ENCODE data around the gene TMEM185B.
"Not testable (repeated sequence)": the region's sequence is repeated elsewhere in the genome, so short reads cannot be mapped to it uniquely, and the experiment has no call there.

TMEM185B gene

DNA sequence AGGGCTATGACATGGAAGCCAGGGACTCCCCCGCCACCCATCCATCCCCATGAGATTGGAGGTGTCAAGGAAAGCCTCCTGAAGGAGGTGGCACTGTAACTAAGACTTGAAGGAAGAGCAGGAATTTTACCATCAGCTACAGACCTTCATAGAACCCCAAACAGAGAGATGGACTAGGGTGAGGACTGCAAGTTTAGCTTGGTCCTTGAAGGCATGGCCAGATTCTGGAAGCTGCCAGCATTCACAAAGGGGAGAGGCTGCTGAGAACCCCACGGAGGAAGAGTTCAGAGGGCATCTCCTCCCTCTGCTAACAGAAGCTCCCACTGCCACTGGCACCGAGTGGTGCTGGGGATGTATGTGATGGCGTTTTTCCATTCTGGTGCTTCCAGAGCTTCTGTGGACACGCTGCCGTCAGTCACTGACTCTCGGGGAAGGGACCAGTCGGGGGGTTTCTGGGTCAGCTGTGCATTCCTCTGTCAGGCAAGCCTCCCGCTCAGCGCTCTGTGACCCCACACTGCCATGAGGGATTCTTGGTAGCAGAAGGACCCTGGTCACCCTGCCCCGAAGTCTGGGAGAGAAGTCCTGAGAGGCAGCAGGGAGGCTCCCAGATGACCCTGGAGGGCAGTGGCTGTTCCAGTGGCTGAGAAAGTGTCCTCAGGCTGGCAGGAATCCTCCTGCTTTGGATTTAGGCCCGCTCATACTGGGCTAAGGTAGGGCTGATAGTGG is 18.1 kb downstream of the TMEM185B start:
- DNase-seq: no peak

DNA sequence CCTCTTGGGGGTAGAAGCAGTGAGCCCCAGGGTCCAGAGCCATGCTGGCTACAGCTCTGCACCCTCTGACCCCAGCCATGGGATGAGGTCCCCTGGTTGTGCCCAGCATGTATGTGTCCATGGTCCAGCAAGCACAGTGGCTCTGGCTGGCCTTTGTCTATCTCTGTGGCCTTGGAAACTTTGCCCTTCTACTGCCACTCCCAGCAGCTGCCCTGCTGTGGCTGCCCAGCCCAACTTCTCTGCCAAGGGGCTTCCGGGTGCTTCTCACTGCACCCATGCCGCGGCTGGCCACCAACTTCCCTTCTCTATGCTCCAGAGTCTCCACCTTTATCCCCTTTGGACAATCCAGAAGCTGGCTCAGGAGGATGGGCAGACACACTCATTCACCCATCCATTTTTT is 18.8 kb downstream of the TMEM185B start:
- no peak for DNase-seq

- no peak for DNase-seq
These were observed 19.2 kb downstream of the TMEM185B start for GRCh38 chr2:120204022-120204405.

DNA sequence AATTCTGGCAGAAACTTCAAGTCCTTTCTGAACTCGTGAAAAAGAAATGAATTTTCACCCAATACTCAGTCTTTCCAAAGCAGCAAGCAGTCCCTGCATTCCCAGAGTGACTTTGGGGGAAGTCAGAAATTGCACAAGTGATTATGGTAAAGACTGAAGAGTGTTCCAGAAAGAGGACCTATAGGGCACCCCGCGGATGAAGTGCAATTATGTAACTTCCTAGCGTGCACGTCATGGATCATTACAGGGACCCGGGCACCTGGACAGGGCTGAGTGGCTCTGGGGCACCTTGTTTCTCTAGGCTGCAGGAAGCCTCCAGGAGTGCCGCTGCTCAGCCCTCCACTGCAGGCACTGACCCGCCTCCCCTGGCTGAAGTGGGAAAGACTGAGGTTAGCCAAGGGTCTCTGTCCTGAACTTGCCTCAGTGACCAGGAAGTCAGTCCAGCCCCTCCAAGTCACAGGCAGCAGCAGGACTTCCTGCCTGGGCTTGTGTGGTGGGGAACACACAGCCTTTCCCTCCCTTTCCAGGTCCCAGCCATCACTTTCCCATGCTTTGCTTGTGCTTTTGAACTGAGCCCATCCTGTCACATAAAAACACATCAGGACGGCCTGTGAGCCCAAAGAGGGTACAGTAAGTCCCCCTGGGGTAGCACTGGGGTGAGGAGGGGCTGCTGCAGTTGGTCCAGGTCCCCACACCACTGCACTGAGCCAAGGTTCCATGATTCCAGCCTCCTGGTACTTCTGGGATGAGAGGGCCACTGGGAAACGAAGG is 19.8 kb downstream of the TMEM185B start:
- DNase-seq: no peak

GRCh38 chr2:120199817-120200459 is 23.3 kb downstream of the TMEM185B start:
- DNase-seq: not testable (repeated sequence)

- no peak for DNase-seq
These were observed 27.6 kb downstream of the TMEM185B start for GRCh38 chr2:120195553-120195952.

- DNase-seq: no peak
These were observed 30.9 kb downstream of the TMEM185B start for GRCh38 chr2:120192280-120192679.

- DNase-seq: no peak
These were observed 34.0 kb downstream of the TMEM185B start for GRCh38 chr2:120189189-120189588.

DNA sequence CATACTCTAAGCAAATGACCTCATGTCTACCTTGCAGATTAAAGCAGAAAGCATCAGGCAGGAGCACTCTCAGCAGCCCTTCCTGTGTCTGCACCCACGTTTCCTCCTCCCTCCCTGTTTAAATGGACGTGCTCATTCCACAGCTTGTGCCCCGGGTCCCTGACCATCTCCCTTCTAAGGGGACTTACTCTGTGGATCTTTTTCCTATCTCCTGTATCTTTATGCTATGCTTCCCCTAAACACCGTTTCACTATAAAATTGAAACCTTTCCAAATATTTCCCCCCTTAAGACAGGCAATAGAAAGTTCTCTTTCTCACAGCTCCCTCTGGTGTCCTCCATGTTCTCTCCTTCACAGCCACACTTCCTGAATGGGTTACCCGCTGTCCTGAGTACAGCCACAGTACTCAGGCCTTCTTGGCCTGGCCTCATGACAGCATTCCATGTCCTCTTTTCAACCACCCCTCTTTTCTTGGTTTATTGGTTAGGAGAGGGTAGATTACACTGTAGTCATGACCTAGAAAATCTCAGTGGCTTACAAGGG is 41.1 kb downstream of the TMEM185B start:
- peak in 2 of 5 experiments; percentile 6 to 40 for DNase-seq

DNA sequence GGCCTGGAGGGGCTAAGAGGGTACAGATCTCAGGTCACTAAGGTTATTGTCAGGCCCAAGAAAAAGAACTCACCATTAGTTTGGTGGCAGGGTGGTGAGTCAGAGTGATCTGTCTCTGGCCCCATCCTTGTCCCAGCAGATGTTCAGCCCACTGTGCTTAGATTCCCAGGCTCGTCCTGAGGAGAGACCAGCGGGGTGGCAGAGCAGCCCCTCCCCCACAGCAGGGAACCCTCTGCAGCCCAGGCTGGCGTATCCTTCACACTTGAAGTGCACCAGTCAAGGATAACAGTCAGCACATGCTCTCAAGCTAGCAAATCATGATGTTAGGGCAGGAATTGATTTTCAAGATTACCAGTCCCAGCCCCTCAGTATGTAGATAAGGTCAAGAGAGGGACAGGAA is 43.1 kb downstream of the TMEM185B start:
- no peak for DNase-seq

- no peak for DNase-seq
These were observed 43.8 kb downstream of the TMEM185B start for GRCh38 chr2:120179396-120179795.

GRCh38 chr2:120177973-120178372 is 45.2 kb downstream of the TMEM185B start:
- no peak for DNase-seq

- DNase-seq: peak; percentile 35 to 95 (median 61)
These were observed 46.1 kb downstream of the TMEM185B start for GRCh38 chr2:120177001-120177621.

- DNase-seq: peak in 1 of 5 experiments; percentile 2
These were observed 46.7 kb downstream of the TMEM185B start for GRCh38 chr2:120176526-120176925.

DNA sequence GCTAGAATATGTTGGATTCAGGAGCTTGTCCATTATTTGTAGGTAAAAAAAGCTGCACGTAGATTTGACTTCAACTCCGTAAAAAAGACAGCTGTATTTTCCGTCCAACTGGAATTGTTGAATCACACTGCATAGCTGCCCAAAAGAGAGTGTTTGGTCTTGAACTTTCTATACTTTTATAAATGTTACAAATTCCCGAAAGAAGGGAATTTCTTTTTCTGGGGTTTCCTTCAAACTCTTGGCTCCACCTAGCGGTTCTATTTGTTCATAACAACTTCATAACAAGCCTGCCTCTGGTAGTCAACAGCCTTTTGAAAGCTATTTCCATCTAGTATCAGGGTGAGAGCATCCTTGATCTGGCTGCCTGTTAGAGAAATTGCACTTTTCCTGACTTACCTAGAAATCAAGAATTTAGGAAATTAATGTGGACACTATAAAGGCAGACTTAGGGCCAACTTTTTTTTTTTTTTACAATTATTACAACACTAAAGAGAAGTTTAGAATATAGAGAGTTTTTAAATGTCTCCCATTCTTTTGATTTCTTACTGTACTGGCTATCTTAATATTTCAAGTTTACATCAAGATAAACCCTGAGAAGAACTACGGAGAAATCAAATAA is 48.1 kb downstream of the TMEM185B start:
- DNase-seq: peak in 2 of 5 experiments; percentile 21 to 59
